Keratinocyte (primary cell): ENCODE measurements around the gene GMPR2.

ENCODE experiments used
- EZH2 ChIP-seq: IDR thresholded peaks from one replicate; pipeline ENCODE4 v1.6.1; 2012; ENCODE audit warnings: inconsistent platforms, mild to moderate bottlenecking, low read length, moderate library complexity
- TF ChIP-seq, protein P1 (sequence below), 3 experiments: IDR thresholded peaks in 1 of 3; conservative IDR thresholded peaks in 1 of 3; optimal IDR thresholded peaks in 1 of 3; 2 replicates in 2 of 3; 3 replicates in 1 of 3; pipeline versions ENCODE3 to v1.5.1; 2011; ENCODE audit warnings: low read length in 3 of 3, mild to moderate bottlenecking in 3 of 3, moderate library complexity in 2 of 3, control low read depth in 1 of 3, inconsistent platforms in 1 of 3; ENCODE audit not compliant: insufficient read depth in 2 of 3; ENCODE audit errors: extremely low read depth in 1 of 3

DNA sequence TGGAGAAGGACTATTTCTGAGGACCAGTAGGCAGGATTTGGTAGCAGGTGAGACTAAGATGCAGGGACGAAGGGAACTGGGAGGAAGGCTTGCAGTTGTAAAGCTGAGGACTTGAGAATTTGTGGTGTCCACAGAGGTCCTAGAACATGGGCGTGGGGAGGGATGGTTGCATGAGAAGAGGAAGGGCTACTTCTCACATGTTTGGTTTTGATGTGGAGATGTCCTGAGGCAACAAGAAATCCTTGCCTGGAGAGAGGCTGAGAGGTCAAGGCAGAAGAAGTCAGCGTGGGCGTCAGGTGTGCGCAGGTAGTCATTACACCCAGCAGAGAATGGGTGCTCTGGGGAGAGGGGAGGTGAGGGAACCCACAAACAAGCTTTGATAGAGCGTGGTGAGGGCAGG lies 44.3 kb downstream of the GMPR2 start:
- TF ChIP-seq, protein P1, sequence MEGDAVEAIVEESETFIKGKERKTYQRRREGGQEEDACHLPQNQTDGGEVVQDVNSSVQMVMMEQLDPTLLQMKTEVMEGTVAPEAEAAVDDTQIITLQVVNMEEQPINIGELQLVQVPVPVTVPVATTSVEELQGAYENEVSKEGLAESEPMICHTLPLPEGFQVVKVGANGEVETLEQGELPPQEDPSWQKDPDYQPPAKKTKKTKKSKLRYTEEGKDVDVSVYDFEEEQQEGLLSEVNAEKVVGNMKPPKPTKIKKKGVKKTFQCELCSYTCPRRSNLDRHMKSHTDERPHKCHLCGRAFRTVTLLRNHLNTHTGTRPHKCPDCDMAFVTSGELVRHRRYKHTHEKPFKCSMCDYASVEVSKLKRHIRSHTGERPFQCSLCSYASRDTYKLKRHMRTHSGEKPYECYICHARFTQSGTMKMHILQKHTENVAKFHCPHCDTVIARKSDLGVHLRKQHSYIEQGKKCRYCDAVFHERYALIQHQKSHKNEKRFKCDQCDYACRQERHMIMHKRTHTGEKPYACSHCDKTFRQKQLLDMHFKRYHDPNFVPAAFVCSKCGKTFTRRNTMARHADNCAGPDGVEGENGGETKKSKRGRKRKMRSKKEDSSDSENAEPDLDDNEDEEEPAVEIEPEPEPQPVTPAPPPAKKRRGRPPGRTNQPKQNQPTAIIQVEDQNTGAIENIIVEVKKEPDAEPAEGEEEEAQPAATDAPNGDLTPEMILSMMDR (optimal IDR thresholded peaks at IDR 0.05 in 1 of 3, IDR thresholded peaks at IDR 0.05 in 1 of 3, conservative IDR thresholded peaks at IDR 0.05 in 1 of 3; ENCODE audit: extremely low read depth in 1 of 3, insufficient read depth in 2 of 3, low read length in 3 of 3) = no peak
- no peak for TF ChIP-seq EZH2
